Ovary (tissue), 3 donors: ENCODE measurements around the gene NAT14.

ENCODE experiments used
- EP300 ChIP-seq: sonication (generic); formaldehyde crosslinking; IDR thresholded peaks from one replicate; pipeline ENCODE4 v1.6.1; 2017; ENCODE audit warnings: antibody characterized with exemption
- POLR2A ChIP-seq: fragments of 450-650 bp; IDR thresholded peaks from one replicate; pipeline ENCODE4 v1.6.1; 2017; ENCODE audit warnings: antibody characterized with exemption, mild to moderate bottlenecking, moderate library complexity
- TF ChIP-seq, protein P1 (sequence below), 3 donors: fragments of 450-650 bp in 2 of 3; fragments of 200-600 bp in 1 of 3; IDR thresholded peaks; one replicate each; pipeline versions ENCODE4 v1.5.1 to v1.8.0; 2016 to 2022; ENCODE audit warnings: antibody characterized with exemption in 3 of 3, mild to moderate bottlenecking in 1 of 3
- donor health status: DM: no; HTN: no; CAD: no.

DNA sequence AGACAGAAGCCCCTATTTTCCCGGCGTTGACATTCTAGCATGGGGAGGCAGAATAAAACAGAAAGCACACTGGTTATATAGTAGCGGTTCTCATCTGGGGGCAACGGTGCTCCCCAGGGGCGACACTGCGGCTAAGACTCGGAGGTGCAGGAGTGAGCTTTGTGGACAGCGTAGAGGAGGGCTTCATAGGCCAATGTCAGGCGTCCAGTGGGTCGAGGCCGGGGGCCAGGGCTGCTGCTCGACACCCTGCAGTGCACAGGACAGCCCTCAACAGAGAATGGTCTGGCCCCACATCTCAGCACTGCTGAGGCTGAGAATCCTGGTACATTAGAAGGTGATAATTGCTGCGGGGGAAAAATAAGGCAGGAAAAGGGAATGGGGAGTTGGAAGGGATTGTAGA, 7.1 kb upstream of the NAT14 start:
- TF ChIP-seq, protein P1, sequence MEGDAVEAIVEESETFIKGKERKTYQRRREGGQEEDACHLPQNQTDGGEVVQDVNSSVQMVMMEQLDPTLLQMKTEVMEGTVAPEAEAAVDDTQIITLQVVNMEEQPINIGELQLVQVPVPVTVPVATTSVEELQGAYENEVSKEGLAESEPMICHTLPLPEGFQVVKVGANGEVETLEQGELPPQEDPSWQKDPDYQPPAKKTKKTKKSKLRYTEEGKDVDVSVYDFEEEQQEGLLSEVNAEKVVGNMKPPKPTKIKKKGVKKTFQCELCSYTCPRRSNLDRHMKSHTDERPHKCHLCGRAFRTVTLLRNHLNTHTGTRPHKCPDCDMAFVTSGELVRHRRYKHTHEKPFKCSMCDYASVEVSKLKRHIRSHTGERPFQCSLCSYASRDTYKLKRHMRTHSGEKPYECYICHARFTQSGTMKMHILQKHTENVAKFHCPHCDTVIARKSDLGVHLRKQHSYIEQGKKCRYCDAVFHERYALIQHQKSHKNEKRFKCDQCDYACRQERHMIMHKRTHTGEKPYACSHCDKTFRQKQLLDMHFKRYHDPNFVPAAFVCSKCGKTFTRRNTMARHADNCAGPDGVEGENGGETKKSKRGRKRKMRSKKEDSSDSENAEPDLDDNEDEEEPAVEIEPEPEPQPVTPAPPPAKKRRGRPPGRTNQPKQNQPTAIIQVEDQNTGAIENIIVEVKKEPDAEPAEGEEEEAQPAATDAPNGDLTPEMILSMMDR (IDR thresholded peaks at IDR 0.05): no peak
- TF ChIP-seq POLR2A (no peak), EP300 (no peak)
